ENCODE data around the gene TBCC. TPM values are rescaled to one million over a fixed set of nuclear protein-coding genes. Genes with fewer than 3 reads are reported as not detected.

The TBCC gene
- total and polyA plus RNA-seq, 10 of the 15 experiments (the other 5 are each of a cell fraction or from before 2014, with no cell fraction given), result 2.5 to 41.9 (median 20.3) TPM

GRCh38 chr6:42748203-42748898 is 2.4 kb upstream of the TBCC start:
- H3K4me3 ChIP-seq, result peak overlapping the region; percentile 100; the same call in 1 of the 2 replicates

More at GRCh38 chr6:42748203-42748898, 2.4 kb upstream of the TBCC start:
- FAIRE-seq (peak; percentile 31), ATAC-seq (no peak), DNase-seq (ENCODE audit: low read depth, low spot score) (no peak)
- SMC1A ChIA-PET (ENCODE audit: uncharacterized antibody, unreplicated experiment), result interaction anchor here (0.6 to 6.6 kb wide), 24 partner anchors 14 to 1228 kb away, joined by 3 to 92 read pairs (median 4); partner anchors contain the start of gene RPL7L1
- Histone ChIP-seq H3K9me3 (replicated peaks; ENCODE audit: control insufficient read depth, insufficient read depth, low read length) (no peaks in the 10 kb centered on the region), H3K9ac (ENCODE audit: control insufficient read depth, insufficient read depth, low read length) (peak overlapping the region; percentile 92; the same call in 1 of the 2 replicates), H3K4me2 (ENCODE audit: control insufficient read depth, insufficient read depth) (peak overlapping the region; percentile 77), H3K79me2 (ENCODE audit: control insufficient read depth, insufficient read depth, low read length) (peaks cover 46% of the 10 kb centered on the region), H2AFZ (ENCODE audit: control insufficient read depth, low read depth, low read length) (no peak overlapping the region; the same call in 1 of the 2 replicates), H3K27ac (ENCODE audit: control insufficient read depth, insufficient read depth) (peak overlapping the region; percentile 15; the same call in 1 of the 2 replicates), H3K4me1 (ENCODE audit: control insufficient read depth, insufficient read depth, low read length) (peaks cover 10% of the 10 kb centered on the region), H3K36me3 (ENCODE audit: control insufficient read depth in 2 of 2, insufficient read depth in 2 of 2, low read length in 1 of 2) (no peaks in the 10 kb centered on the region), H4K20me1 (ENCODE audit: control insufficient read depth, insufficient read depth) (no peaks in the 10 kb centered on the region), H3K27me3 (replicated peaks in 1 of 2; ENCODE audit: control insufficient read depth in 2 of 2, insufficient read depth in 2 of 2, low read length in 1 of 2) (no peaks in the 10 kb centered on the region)
- in situ Hi-C loops (cut with MboI) (no loop called here), intact Hi-C loops (cut with micrococcal nuclease; ENCODE audit: unreplicated experiment) (no loop called here)
- POLR2A ChIA-PET, result interaction anchor here (0.5 to 8.4 kb wide), 19 partner anchors 14 to 755 kb away, joined by 3 to 140 read pairs (median 5); partner anchors contain the start of genes BICRAL and CNPY3
- BruUV-seq (replicated peaks), result no TSS peak
- RAD21 ChIA-PET (ENCODE audit: unreplicated experiment), result interaction anchor here (0.6 to 7.0 kb wide), 16 partner anchors 11 to 478 kb away, joined by 3 to 227 read pairs (median 4); partner anchors contain the start of genes BICRAL and RPL7L1
- TF ChIP-seq, protein P1, sequence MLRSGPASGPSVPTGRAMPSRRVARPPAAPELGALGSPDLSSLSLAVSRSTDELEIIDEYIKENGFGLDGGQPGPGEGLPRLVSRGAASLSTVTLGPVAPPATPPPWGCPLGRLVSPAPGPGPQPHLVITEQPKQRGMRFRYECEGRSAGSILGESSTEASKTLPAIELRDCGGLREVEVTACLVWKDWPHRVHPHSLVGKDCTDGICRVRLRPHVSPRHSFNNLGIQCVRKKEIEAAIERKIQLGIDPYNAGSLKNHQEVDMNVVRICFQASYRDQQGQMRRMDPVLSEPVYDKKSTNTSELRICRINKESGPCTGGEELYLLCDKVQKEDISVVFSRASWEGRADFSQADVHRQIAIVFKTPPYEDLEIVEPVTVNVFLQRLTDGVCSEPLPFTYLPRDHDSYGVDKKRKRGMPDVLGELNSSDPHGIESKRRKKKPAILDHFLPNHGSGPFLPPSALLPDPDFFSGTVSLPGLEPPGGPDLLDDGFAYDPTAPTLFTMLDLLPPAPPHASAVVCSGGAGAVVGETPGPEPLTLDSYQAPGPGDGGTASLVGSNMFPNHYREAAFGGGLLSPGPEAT (IDR thresholded peaks at IDR 0.05; ENCODE audit: low read depth), result no peak
- 0 out of 2 replicates have a peak, but pooled peaks have one; percentile 23 for TF ChIP-seq POLR2AphosphoS5 (IDR thresholded peaks at IDR 0.05; ENCODE audit: low read length)
- WGBS (ENCODE audit: insufficient coverage, insufficient replicate concordance, low lambda C conversion rate, missing lambda C conversion rate), result 44% methylated on average over 8 of the region's 8 CpGs
- CTCF ChIA-PET, result interaction anchor here (0.5 to 3.0 kb wide), 11 partner anchors 9 to 224 kb away, joined by 3 to 25 read pairs (median 3); no protein-coding TSS in a partner anchor
